GM19397 (cell line): ENCODE measurements around the gene ZNF100.
"Not testable (repeated sequence)": the region's sequence is repeated elsewhere in the genome, so short reads cannot be mapped to it uniquely, and the experiment has no call there.

Experiments
- ATAC-seq: cut with Tn5 transposase; IDR thresholded peaks from one replicate; pipeline ENCODE4 v1.9.1; 2021; ENCODE audit warnings: mild to moderate bottlenecking, moderate library complexity; ENCODE audit not compliant: unreplicated experiment

Gene ZNF100

DNA sequence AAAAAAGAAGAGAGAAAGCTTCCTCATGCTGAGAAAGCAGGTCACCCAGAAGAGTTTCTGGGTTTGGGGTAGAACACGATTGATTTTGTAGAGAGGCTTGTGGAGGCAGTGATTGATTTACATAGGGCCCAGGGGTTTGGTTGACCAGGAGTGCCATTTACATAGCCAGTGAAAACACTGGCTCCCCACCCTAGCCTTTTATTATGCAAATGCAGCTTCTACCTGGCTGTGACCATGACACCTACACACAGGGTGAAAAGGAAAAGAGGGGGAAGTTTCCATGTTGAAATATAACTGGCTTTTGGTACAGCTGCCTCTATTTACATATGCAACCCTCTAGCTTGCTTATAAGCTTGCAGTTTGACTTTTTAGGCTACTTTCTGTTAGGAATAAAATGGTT is 62.0 kb downstream of the ZNF100 start:
- ATAC-seq, result no peak

DNA sequence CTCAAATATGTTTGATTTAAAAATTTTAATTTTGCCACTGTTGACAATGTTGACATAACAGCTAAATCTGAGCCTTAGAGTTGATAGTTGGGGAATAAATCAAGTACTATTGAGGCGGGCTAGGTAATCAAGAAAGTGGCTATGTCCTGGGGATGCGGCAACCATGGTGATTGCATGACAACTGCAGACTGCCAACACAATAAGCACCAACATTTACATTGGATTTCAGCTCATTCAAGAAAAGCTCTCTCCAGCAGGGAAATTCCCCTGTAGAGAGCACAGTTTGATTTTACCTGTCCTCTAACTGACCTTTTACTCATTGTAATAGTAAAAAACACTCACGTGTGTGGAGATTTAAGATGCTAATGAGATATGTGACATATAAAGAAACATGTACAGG is 63.1 kb downstream of the ZNF100 start:
- no peak for ATAC-seq

DNA sequence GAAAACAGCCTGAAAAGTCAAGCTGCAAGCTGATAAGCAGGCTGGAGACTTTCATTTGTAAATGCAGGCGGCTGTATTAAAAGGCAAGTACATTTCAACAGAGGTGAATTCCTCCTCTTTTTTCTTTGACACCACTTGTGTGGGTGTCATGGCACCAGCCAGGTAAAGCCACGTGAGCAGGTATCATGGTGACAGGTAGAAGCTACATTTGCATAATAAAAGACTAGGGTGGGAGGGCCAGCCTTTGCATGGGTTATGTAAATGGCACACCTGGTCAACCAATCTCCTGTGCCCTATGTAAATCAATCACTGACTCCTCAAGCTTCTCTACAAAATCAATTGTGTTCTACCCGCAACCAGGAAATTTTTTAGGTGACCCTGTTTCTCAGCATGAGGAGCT is 68.2 kb downstream of the ZNF100 start:
- ATAC-seq, result no peak

DNA sequence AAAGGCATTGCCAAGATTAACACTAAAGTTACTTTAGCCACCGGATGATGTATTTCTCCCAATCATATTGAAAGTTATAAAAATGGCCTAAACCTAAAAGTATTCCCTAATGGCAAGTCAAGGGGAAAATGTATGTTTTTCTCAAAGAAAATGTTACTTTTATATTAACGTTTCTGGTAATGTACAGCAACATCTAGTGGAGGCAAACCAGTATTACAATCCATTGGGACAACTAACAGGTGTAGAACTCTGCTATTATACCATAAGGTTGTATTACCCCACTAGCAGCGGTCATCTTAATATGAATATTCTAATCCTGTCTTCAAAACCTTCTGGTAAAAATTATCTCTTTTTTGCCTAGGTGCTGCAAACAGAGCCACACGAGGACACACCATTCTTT is 69.2 kb downstream of the ZNF100 start:
- no peak for ATAC-seq

DNA sequence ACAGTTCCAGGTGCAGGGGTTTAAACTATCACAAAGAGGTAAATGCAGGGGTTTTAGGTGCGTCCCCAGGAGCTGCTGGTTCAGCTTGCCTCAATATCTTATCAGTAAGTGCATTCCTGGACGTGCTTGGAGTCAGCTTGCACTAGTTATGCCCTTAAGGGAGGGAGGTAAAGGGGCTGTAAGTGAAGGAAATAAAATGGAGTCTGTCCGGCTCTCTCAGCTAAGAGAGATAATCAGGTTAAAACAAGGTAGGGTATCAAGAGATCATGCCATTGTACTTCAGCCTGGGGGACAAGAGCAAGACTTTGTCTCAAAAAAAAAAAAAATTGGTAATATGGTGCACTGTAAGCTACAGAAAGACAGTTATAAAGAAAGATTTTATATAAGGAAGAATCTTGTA is 69.7 kb downstream of the ZNF100 start:
- ATAC-seq, result no peak

DNA sequence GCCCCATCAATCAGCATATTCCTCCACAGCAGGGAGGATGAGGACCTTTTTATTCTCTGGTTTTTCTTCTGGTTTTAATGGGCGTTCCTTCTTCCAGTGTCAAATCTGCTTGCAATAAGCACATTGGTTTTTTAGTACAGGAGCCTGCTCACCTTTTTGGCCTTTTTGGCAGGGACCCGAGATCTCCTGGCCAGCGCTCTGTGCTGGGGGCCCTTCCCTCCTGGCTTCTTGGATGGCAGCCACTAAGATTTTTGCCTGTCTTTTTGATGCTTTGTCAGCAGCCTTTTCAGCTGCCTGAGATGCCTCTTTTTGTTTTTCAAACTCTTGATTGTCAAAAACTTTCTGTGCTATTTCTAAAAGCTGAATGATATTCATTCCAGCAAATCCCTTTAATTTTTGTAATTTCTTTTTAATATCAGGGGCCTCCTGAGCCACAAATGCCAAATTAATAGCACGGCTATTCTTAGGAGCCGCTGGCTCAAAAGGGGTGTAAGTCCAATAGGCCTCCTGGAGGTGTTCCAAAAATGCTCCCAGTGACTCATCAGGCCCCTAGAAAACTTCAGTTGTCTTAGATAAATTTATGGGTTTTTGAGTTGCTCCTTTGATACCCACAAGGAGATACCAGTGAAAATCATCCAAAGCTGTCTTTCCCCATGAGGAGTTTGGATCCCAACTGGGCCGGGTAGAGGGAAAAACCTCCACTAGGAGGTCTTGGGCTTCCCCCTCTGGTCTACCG is 73.0 kb downstream of the ZNF100 start:
- ATAC-seq, result no peak

DNA sequence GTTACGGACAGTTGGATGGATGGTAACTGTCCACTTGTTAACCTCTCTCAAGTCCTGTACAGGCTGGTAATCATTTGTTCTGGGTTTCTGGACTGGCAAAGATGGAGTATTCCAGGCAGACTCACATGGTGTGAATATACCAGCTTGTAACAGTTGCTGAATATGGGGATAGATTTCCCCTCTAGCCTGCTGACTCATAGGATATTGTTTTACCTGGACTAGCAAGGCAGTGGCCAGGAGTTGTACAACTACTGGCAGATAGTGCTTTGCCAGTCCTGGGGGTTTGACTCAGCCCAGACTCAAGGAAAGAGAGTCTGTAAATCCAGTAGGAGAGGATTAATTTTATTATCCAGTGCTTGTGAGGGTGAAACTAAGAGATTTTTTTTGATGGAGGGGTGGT is 74.0 kb downstream of the ZNF100 start:
- no peak for ATAC-seq

DNA sequence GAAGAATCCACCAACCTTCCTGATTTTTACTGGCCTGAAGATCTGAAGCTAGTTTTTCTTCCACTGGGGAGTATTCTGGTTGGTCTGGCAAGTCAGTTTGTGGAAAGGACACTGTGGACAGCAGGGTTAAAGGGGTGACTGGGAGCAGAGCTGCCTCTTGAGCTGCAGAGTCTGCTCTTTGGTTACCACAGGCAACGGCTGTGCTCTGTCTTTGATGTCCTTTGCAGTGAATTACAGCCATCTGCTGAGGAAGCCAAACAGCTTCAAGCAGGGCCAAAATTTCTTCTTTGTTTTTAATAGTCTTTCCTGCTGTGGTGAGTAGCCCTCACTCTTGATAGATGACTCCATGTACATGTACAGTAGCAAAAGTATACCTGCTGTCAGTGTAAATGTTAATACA is 75.7 kb downstream of the ZNF100 start:
- no peak for ATAC-seq

DNA sequence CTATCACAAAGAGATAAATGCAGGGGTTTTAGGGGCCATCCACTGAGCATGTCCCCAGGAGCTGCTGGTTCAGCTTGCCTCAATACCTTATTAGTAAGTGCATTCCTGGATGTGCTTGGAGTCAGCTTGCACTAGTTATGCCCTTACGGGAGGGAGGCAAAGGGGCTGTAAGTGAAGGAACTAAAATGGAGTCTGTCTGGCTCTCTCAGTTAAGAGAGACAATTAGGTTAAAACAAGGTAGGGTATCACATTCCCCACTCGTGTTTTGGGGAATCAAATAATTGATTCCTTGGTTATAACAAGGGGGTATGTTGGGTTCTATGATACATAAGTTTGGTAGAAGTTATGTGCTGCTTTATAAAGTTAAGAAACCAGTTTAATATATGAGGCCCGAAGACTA is 78.9 kb downstream of the ZNF100 start:
- ATAC-seq, result no peak

DNA sequence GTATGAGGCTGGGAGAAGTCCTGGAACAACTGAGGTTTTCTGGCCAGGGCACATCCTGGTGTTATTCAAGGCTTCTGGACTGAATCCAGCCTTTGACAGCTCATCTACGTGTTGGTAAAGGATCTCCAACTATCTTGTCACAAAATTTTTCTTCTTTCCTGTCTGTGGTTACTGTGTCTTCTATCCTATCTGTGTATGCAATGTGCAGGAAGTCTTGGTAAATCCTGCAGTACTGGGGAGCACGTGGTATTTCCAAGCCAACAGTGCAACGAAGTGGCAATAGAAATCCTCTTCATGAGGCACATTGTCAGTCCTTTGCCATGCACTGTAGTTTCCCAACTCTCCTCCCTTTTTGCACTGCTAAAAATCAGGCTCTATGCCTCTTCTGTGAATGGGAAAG is 86.7 kb downstream of the ZNF100 start:
- ATAC-seq, result no peak

DNA sequence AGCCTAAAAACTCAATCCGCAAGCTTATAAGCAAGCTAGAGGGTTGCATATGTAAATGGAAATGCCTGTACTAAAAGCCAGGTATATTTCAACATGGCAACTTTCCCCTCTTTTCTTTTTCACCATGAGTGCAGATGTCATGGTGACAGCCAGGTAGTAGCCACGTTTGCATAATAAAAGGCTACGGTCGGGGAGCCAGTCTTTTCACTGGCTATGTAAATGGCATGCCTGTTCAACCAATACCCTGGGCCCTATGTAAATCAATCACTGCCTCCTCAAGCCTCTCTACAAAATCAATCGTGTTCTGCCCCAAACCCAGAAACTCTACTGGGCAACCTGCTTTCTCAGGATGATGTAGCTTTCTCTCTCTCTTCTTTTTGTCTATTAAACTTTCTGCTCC is 87.4 kb downstream of the ZNF100 start:
- no peak for ATAC-seq

DNA sequence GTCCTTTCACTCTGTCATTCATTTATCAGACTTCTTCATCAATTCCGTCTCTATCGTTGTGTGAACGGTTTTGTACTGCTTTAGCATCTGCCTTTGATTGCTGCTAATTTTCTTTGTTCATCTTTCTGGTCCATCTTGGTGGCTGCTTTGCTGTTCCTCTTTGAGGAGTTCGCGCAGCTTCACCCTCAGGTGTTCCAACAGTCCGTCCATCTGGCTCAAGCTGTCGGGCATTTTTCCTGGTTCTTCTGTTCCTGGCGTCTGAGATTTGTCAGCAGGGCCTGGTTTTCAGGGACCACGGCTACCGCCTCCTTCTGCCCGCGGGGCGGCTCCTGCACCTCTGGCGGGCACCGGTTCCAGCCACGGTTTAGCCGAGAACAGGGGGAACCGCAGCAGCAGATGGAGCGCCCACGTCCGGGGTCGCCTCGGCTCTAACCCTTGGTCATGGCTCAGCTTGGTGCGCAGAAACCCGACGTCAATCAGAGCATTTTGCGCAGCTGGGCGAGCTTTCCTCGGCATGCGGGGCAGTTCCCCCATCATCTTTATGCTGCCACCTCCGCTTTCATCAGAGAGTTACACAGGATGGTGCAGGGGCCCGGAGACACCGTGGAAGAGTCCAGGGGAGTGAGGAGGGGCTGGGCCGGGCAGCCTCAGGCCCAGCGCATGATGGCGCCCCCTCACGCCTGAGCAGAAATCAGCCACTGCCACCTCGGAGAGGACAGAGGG is 89.5 kb downstream of the ZNF100 start:
- ATAC-seq, result no peak

DNA sequence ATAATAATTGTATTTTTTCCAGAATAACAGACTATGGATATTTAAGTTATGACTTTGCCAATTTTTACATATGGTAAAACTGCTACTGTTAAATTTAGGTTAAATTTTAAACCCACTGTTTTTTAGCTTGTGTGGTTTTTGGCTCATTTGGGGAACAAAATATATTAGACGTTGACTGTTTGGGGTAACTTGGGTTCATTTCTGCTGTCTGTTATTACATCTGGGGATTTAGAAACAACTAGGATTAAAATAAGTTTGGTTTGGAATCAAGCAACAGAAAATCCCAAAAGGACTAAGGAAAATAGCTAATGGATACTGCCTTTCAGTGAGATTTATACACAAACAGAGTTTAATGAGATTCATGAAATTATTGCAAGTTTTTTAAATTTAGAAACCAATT is 92.9 kb downstream of the ZNF100 start:
- no peak for ATAC-seq

DNA sequence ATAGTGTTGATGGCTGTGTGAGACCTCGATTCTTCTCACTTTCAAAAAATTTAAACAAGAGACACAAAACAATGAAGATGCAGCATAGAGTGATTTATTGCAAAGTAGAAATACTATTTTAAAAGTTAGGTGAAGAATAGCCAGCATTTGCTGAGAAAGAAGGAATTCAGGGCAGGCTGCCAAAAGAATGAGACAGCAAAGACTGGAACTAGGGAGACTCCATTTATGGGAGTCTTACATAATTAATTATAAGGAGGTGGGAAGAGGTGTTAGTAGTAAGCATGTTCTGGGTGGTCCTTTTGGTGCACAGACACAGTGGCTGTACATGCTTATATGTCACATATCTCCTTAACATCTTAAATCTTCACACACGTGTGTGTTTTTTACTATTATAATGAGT is 93.9 kb downstream of the ZNF100 start:
- ATAC-seq, result not testable (repeated sequence)
